Prostate gland (tissue), 2 donors: ENCODE measurements around the gene SFI1.

Source experiments
- POLR2A ChIP-seq: fragments of 450-650 bp; IDR thresholded peaks from one replicate; pipeline ENCODE4 v1.6.1; 2016; ENCODE audit warnings: antibody characterized with exemption, mild to moderate bottlenecking
- TF ChIP-seq, protein P1 (sequence below), 4 experiments: fragments of 200-600 bp in 2 of 4; fragments of 450-650 bp in 2 of 4; sonication (generic) in 2 of 4; IDR thresholded peaks; 1 replicate in 3 of 4; 2 replicates in 1 of 4; pipeline ENCODE4 v1.5.1; 2016 to 2019; ENCODE audit warnings: antibody characterized with exemption in 4 of 4, mild to moderate bottlenecking in 2 of 4, moderate library complexity in 2 of 4

- TF ChIP-seq, protein P1, sequence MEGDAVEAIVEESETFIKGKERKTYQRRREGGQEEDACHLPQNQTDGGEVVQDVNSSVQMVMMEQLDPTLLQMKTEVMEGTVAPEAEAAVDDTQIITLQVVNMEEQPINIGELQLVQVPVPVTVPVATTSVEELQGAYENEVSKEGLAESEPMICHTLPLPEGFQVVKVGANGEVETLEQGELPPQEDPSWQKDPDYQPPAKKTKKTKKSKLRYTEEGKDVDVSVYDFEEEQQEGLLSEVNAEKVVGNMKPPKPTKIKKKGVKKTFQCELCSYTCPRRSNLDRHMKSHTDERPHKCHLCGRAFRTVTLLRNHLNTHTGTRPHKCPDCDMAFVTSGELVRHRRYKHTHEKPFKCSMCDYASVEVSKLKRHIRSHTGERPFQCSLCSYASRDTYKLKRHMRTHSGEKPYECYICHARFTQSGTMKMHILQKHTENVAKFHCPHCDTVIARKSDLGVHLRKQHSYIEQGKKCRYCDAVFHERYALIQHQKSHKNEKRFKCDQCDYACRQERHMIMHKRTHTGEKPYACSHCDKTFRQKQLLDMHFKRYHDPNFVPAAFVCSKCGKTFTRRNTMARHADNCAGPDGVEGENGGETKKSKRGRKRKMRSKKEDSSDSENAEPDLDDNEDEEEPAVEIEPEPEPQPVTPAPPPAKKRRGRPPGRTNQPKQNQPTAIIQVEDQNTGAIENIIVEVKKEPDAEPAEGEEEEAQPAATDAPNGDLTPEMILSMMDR (IDR thresholded peaks at IDR 0.05): no peak
- TF ChIP-seq POLR2A: no peak
Observed at GRCh38 chr22:31461699-31462098, 34.6 kb upstream of the SFI1 start.
